ENCODE measurements around the gene ACKR3.

Gene ACKR3

DNA sequence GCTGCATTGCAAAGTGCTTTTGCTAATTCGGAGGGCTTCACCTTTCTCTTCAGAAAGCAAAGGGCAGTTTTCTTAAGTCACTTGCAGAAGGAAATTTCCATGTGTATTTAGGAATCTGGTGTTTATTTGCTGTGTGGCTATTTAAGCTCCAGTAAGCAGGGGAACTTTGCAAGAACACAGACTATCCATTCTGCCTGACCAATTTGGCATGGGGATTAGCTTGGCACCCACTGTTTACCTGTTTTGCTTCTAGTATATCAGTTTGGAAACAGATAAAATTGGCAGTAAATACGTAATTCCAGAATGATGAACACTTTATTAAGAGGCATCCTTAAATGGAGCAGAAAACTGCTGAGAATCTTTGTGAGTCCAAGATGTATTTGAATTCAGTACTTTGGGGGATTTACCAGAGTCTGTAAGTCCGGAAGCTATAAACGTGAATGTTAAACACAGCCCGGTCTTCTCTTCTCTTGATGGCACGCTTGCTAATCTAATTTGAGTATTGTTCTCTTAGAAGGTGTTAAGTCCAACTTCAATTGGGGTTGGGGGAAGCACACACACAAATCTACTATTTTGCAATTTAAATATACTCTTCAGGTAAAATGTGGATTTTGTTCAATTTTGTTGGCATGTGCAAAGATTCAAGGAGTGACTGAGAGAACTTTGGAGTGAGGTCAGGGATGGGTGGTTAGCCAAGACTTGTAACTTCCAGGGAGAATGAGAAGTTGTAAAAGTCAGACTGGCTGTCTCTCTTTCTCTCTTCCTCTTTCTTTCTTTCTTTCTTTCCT, 650 bp downstream of the ACKR3 start:
- no peak for DNase-seq (ENCODE audit: low spot score)

- DNase-seq (ENCODE audit: low spot score), result no peak
These were observed 1.5 kb downstream of the ACKR3 start for GRCh38 chr2:236571145-236571544.

DNA sequence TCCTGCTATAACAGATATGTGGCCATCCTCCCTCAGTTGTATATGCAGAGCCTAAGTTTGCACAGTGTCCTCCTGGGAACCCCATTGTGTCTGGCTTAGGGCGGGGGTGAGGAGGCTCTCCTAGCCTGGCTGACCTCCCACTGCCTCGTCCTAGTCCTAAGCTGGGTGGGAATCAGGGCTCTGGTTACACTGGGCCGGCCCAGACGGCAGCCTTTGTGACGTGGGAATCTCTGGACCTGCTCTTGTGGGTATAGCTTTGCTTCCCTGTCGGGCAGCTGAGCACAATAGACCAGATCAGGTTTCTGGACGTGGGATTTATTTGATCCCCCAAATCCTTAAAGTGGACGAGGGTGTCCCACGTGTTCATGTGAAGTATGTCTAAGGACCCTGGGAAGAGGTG, 2.9 kb downstream of the ACKR3 start:
- DNase-seq (ENCODE audit: low spot score), result no peak

- DNase-seq (ENCODE audit: low spot score), result no peak
These were observed 3.7 kb downstream of the ACKR3 start for GRCh38 chr2:236573066-236573929.

DNA sequence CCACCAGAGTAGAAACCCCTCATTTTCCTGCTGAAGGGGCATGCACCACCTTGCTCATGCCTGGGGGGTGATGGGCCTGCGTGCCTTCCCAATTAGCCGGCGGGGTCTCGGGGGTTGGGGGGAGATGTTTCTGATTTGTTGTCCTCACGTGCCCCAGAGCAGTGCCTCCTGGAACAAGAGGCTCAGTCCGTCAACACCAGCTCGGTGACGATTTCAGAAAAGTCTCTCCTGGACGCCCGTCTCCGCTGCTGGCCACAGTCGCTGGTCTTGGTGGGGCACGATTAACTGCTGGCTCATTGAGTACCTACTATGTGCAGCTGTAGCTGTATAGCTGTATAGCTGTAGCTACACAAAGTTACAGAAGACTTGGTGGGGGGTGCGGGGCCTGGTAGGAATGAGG, 4.4 kb downstream of the ACKR3 start:
- DNase-seq (ENCODE audit: low spot score), result no peak

DNA sequence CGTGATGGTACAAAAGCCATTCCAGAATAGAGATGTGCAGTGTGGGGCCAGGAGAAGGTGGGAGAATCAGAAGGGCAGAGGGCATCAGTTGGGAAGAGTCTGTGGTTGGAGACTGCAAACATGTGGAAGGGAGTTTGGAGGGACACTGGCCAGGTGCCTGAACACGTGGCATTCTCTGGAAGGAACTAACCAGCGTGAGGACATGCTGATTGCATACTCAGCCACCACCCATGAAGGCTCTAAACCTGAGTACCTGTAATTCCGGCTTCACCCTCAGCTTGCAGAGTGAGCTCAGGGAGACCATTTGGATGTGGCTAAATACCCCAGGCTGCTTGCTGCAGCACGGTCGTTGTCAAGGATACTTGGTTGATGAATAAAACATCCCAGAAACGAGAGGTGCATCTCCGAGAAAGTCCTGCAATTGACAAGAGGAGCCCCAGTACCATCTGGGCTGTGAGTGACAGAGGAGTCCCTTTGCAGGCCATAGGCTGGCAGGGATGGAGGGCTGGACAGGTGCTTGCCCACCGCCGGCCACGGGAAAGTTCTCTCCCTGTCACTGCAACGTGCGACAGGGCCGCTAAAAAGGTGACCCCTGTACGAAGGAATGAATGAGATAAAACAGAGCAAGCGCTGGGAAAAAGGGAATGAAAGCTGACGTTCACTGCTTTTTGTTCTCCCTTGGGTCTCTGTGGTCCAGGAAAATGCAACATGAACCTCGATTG, 5.0 kb downstream of the ACKR3 start:
- DNase-seq (ENCODE audit: low spot score), result no peak

- DNase-seq (ENCODE audit: low spot score), result no peak
These were observed 5.9 kb downstream of the ACKR3 start for GRCh38 chr2:236575510-236575909.

- no peak for DNase-seq (ENCODE audit: low spot score)
These were observed 6.5 kb downstream of the ACKR3 start for GRCh38 chr2:236576087-236576486.

- no peak for DNase-seq (ENCODE audit: low spot score)
These were observed 7.3 kb downstream of the ACKR3 start for GRCh38 chr2:236576953-236577352.

- no peak for DNase-seq (ENCODE audit: low spot score)
These were observed 8.1 kb downstream of the ACKR3 start for GRCh38 chr2:236577481-236578410.

GRCh38 chr2:236578411-236578846, 8.8 kb downstream of the ACKR3 start:
- DNase-seq (ENCODE audit: low spot score), result no peak

DNA sequence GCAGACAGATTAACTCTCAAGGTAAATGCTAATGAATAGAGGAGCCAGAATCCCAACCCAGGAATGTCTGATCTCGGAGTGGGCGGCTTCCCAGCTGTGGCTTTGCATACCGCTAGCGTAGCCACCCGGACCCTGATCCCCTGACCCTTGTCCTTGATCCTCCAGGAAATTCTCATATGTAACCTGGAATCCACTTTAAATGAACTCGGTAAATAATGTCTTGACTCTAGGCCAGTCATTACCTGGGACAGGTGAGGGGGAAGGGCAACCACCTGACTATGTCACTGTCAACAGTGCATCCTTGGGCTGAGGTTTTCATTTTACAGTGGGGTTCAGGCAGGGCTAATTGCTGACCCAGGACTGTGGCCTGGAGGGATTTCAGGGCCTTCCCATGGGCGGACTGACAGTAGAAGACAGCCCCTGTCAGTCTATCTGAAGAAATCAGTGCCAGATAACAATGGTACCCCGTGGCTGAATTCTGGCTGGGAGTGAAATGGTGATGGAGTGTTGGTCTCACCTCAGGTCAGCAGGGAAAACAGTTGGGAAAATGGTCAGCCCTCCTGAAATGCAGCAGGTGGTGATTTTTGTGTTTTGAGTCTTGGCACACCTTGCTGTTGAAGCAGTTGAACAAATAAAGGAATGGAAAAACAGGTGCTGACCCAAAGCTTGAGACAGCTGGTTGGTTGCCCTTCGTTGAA, 9.6 kb downstream of the ACKR3 start:
- no peak for DNase-seq (ENCODE audit: low spot score)

GRCh38 chr2:236579746-236580315, 10.2 kb downstream of the ACKR3 start:
- no peak for DNase-seq (ENCODE audit: low spot score)

GRCh38 chr2:236580746-236581355, 11.2 kb downstream of the ACKR3 start:
- no peak for DNase-seq (ENCODE audit: low spot score)

- DNase-seq (ENCODE audit: low spot score), result no peak
These were observed 11.9 kb downstream of the ACKR3 start for GRCh38 chr2:236581546-236581945.

DNA sequence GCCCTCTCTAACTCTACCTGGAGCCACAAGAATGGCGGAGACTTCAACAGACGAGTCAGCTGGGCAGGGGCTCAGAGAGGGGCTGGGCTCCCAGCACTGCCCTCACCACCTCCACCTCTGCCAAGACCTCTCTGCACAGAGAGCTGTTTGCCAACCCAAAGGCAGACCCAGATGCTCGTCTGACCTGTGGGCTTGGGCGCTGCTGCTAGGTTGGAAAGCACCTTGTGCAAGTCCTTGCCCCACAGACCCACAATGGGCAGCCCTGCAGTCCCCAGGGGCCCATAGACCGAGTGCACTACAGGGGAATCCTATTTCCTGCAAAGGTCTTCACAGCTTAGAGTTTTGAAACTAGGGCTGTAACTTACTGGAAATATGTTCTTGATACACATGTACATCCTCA, 13.3 kb downstream of the ACKR3 start:
- no peak for DNase-seq (ENCODE audit: low spot score)

DNA sequence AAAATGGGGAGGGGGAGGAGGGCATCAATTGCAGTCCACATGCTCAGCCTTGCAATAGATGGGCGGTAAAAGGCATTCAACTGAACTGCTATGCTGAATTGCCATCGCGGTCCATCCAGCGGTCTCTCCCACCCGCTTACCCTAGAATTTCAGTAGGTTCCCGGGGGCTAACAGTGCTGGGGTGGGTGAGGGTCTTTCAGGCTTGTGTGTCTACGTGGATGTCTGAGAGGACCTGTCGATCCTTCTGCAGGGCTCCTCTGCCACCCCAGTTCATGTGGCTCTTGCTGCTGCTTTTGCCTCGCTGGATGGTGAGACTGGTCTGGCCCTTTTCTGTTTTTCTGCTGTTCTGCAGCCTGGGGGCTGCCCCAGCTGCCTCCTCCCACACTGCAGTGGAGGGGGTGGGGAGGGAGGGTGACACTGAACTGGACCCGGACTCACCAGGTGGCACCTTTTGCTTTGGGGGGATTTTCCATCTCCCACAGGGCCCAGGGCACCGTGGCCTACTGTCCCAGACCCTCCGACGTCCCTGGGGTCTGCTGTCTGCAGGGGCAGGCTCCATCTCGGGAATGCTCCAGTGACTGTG, 14.1 kb downstream of the ACKR3 start:
- DNase-seq (ENCODE audit: low spot score), result no peak

GRCh38 chr2:236584521-236585384, 15.1 kb downstream of the ACKR3 start:
- DNase-seq (ENCODE audit: low spot score), result no peak

- DNase-seq (ENCODE audit: low spot score), result no peak
These were observed 16.3 kb downstream of the ACKR3 start for GRCh38 chr2:236585966-236586365.

Data from kidney capillary endothelial cell (primary cell).